OCI-LY3 (cell line): ENCODE measurements around the gene LRFN2.

Source experiments
- EZH2phosphoT487 ChIP-seq: fragments of 200-600 bp; shearing (Covaris generic); IDR thresholded peaks from 2 replicates; pipeline ENCODE4 v1.6.1; 2018; ENCODE audit warnings: antibody characterized with exemption, mixed run types, low read depth
- TF ChIP-seq, protein P1 (sequence below): fragments of 200-600, 300-600 bp; sonication (generic); IDR thresholded peaks from 2 replicates; pipeline ENCODE4 v1.5.1; 2014; ENCODE audit warnings: antibody characterized with exemption, low read length, low read depth

DNA sequence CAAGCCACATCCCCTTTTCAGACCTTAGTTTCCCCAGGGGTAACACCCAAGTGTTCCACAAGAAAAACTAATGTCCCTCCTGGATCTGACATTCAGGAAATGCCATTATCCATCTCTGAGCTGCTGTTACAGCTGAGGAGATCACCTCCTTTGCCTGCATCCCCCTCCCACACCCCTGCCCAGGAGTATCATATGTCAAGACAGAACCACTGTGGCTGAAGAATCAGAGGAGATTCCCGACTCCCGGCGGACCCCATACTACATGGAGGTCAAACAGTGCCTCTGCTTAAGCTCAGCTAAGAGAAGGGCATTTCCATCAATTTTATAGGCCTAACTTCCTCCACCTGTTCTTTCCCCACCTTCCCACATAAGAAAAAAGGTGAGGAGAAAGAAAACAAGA is 36.8 kb upstream of the LRFN2 start:
- TF ChIP-seq, protein P1, sequence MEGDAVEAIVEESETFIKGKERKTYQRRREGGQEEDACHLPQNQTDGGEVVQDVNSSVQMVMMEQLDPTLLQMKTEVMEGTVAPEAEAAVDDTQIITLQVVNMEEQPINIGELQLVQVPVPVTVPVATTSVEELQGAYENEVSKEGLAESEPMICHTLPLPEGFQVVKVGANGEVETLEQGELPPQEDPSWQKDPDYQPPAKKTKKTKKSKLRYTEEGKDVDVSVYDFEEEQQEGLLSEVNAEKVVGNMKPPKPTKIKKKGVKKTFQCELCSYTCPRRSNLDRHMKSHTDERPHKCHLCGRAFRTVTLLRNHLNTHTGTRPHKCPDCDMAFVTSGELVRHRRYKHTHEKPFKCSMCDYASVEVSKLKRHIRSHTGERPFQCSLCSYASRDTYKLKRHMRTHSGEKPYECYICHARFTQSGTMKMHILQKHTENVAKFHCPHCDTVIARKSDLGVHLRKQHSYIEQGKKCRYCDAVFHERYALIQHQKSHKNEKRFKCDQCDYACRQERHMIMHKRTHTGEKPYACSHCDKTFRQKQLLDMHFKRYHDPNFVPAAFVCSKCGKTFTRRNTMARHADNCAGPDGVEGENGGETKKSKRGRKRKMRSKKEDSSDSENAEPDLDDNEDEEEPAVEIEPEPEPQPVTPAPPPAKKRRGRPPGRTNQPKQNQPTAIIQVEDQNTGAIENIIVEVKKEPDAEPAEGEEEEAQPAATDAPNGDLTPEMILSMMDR, result no peak
- TF ChIP-seq EZH2phosphoT487, result no peak
